ENCODE measurements around the gene CCNI2. TPM values are rescaled to one million over a fixed set of nuclear protein-coding genes. Genes with fewer than 3 reads are reported as not detected.

The CCNI2 gene, protein sequence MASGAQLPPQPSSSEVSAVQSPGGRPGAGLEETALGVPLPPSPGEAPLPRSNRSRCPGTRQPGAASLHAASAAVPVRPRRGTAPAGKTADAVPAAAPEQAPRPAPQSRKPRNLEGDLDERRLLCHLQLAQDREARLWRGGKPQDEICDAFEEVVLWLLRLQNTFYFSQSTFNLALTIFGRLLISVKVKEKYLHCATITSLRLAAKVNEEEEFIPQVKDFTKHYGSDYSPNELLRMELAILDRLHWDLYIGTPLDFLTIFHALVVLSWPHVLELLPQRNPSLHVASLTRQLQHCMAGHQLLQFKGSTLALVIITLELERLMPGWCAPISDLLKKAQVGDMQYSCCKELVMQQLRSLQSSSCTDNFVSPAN
- polyA plus RNA-seq (2013, experiment 1 of 2) = 0.17 TPM
- polyA plus RNA-seq (2013, experiment 2 of 2) = 0.14 TPM

DNA sequence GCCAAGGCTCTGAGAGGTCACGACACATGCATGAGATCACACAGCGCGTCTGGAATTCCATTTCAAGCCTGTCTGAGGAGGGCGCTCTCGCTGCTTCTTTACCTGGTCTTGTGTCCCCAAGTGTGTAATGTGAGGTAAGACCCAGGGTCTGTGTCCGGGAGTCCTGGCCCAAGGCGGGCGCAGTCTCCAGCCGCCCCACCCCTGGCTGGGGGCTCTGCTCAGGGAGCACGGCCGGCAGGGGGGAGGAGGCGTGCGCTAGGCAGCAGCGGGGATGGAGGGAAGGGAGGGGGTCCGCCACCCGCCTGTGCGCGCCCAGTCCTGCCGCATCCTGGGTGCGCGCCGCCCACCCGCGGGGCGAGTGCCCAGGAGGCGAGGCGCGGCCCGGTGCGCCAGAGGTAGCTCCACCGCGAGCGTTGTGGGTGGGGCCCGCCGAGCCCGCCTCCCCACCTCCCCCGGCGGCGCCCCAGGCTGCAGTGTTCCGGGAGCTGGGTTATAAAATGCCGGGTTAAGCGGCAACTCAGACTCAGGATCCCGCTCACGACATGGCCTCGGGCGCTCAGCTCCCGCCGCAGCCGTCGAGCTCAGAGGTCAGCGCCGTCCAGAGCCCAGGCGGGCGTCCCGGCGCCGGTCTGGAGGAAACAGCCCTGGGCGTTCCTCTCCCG is at the start of gene CCNI2:
CCNI2 (plus strand) TSS at position 473 of the 662 bp plus-strand sequence; CDS start at position 543, 70 bp downstream.
- no peak for DNase-seq (ENCODE audit: low spot score)
- no peaks in the 10 kb centered on the region for H3K36me3 ChIP-seq (replicated peaks in 1 of 2; ENCODE audit: control insufficient read depth in 2 of 2, insufficient read depth in 2 of 2, low read length in 2 of 2)
- H2BK5ac ChIP-seq (ENCODE audit: low read length) = no peak within 1 kb of the TSS
- H3K23ac ChIP-seq (ENCODE audit: low read depth, low read length, poor library complexity) = peak within 1 kb of the TSS; percentile 71
- peaks cover 14 to 47% (median 41%) of the 10 kb centered on the region in 3 experiments for H3K27me3 ChIP-seq (ENCODE audit: control insufficient read depth in 3 of 3, insufficient read depth in 3 of 3, low read depth in 1 of 3, low read length in 3 of 3)
- peak within 1 kb of the TSS; percentile 24 to 72 for H3K4me3 ChIP-seq (ENCODE audit: low read length in 2 of 2)
- no peaks in the 10 kb centered on the region for H3K79me1 ChIP-seq (ENCODE audit: low read depth, low read length)
- no peaks in the 10 kb centered on the region for H3K9me3 ChIP-seq (replicated peaks in 1 of 2; ENCODE audit: control insufficient read depth in 2 of 2, insufficient read depth in 1 of 2, low read depth in 1 of 2, low read length in 2 of 2)
- H4K8ac ChIP-seq (ENCODE audit: low read depth, low read length) = peak within 1 kb of the TSS; percentile 77
- H4K91ac ChIP-seq (ENCODE audit: low read depth, low read length, poor library complexity) = no peak within 1 kb of the TSS
- peak within 1 kb of the TSS; percentile 88 for H3K18ac ChIP-seq (ENCODE audit: low read length)
- H3K4ac ChIP-seq (ENCODE audit: low read length) = no peak within 1 kb of the TSS
- H2BK12ac ChIP-seq (ENCODE audit: low read length) = peak within 1 kb of the TSS; percentile 66
- peak within 1 kb of the TSS; percentile 90 for H2AFZ ChIP-seq (ENCODE audit: low read length)
- H2BK120ac ChIP-seq (ENCODE audit: low read depth, low read length) = peak within 1 kb of the TSS; percentile 58
- H2AK5ac ChIP-seq (ENCODE audit: low read depth, low read length) = peak within 1 kb of the TSS; percentile 71
- H3K14ac ChIP-seq (ENCODE audit: low read length) = peak within 1 kb of the TSS; percentile 94
- H3K9ac ChIP-seq (ENCODE audit: low read depth, low read length, poor library complexity) = peak within 1 kb of the TSS; percentile 63
- no peaks in the 10 kb centered on the region for H3K4me1 ChIP-seq (ENCODE audit: control insufficient read depth in 2 of 2, insufficient read depth in 1 of 2, low read depth in 1 of 2, low read length in 2 of 2)
- H3K4me2 ChIP-seq (ENCODE audit: insufficient read depth, low read length, poor library complexity, severe bottlenecking) = peak within 1 kb of the TSS; percentile 79
- no peak within 1 kb of the TSS for H3K27ac ChIP-seq (replicated peaks; ENCODE audit: low read length)
- peak within 1 kb of the TSS; percentile 51 for H2BK15ac ChIP-seq (ENCODE audit: low read length)
- WGBS, 2 donors (ENCODE audit: extremely low coverage in 2 of 2, insufficient read length in 2 of 2, insufficient replicate concordance in 1 of 2) = no CpG with 5 or more reads among the region's 59 CpGs

DNA sequence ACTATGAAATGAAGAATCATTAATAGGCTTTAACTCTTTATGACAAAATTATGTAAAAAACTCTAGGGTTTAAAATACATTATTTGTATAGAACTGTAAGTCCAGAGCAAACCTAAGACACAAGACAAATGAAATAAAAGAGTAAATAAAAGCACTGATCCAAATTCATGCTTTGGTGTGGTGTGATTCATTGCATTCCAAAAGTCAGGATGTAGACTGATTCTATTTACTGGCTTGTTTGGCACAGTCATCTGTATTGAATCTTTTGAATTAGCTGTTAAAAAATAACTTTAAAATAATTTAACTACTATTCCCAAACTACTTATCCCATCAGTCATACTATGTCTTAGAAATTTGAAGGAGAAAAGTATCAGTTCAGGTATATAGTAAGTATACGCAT is 42.4 kb upstream of the CCNI2 start:
- H2BK15ac ChIP-seq (ENCODE audit: low read length) = no peak overlapping the region
- H3K36me3 ChIP-seq (replicated peaks in 1 of 2; ENCODE audit: control insufficient read depth in 2 of 2, insufficient read depth in 2 of 2, low read length in 2 of 2) = peaks cover 9 to 36% of the 10 kb centered on the region in 2 donors
- no CpG with 5 or more reads among the region's 1 CpG for WGBS, 2 donors (ENCODE audit: extremely low coverage in 2 of 2, insufficient read length in 2 of 2, insufficient replicate concordance in 1 of 2)
- no peak overlapping the region for H3K27ac ChIP-seq (replicated peaks; ENCODE audit: low read length)
- DNase-seq (ENCODE audit: low spot score) = no peak
- H2AK5ac ChIP-seq (ENCODE audit: low read depth, low read length) = no peak overlapping the region
- no peaks in the 10 kb centered on the region for H3K79me1 ChIP-seq (ENCODE audit: low read depth, low read length)
- H2BK12ac ChIP-seq (ENCODE audit: low read length) = no peak overlapping the region
- H3K4me2 ChIP-seq (ENCODE audit: insufficient read depth, low read length, poor library complexity, severe bottlenecking) = no peak overlapping the region
- no peak overlapping the region for H3K23ac ChIP-seq (ENCODE audit: low read depth, low read length, poor library complexity)
- no peak overlapping the region for H2AFZ ChIP-seq (ENCODE audit: low read length)
- H4K8ac ChIP-seq (ENCODE audit: low read depth, low read length) = no peak overlapping the region
- H3K9me3 ChIP-seq (replicated peaks in 1 of 2; ENCODE audit: control insufficient read depth in 2 of 2, insufficient read depth in 1 of 2, low read depth in 1 of 2, low read length in 2 of 2) = no peaks in the 10 kb centered on the region
- no peak overlapping the region for H3K9ac ChIP-seq (ENCODE audit: low read depth, low read length, poor library complexity)
- H3K14ac ChIP-seq (ENCODE audit: low read length) = no peak overlapping the region
- no peaks in the 10 kb centered on the region for H3K27me3 ChIP-seq (ENCODE audit: control insufficient read depth in 3 of 3, insufficient read depth in 3 of 3, low read depth in 1 of 3, low read length in 3 of 3)
- H4K91ac ChIP-seq (ENCODE audit: low read depth, low read length, poor library complexity) = no peak overlapping the region
- H3K18ac ChIP-seq (ENCODE audit: low read length) = no peak overlapping the region
- H3K4ac ChIP-seq (ENCODE audit: low read length) = no peak overlapping the region
- H2BK5ac ChIP-seq (ENCODE audit: low read length) = no peak overlapping the region
- no peak overlapping the region for H3K4me3 ChIP-seq (ENCODE audit: low read length in 2 of 2)
- H3K4me1 ChIP-seq (ENCODE audit: control insufficient read depth in 2 of 2, insufficient read depth in 1 of 2, low read depth in 1 of 2, low read length in 2 of 2) = no peaks in the 10 kb centered on the region
- no peak overlapping the region for H2BK120ac ChIP-seq (ENCODE audit: low read depth, low read length)

DNA sequence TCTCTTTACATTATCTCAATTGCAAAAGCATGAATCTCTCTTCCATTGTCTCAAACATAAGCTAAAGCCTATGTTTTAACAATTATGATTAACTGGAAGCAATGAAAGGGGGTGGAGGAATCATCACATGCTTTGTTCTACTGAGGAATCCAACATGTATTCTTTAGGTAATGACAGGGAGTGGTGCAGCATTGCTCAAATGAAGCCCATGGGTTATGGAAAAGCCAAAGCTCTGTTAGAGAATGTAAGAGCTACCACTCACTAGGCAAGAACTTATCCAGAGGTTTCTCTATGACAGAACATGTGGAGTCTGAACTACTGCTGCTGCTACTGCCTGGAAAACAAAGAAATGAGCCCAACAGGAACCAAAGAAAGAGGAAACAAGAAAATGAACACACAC is 38.6 kb upstream of the CCNI2 start:
- H3K4ac ChIP-seq (ENCODE audit: low read length) = no peak overlapping the region
- H3K23ac ChIP-seq (ENCODE audit: low read depth, low read length, poor library complexity) = no peak overlapping the region
- peaks cover 5% of the 10 kb centered on the region in 2 donors for H3K36me3 ChIP-seq (replicated peaks in 1 of 2; ENCODE audit: control insufficient read depth in 2 of 2, insufficient read depth in 2 of 2, low read length in 2 of 2)
- no peak overlapping the region for H2AFZ ChIP-seq (ENCODE audit: low read length)
- DNase-seq (ENCODE audit: low spot score) = no peak
- H2BK5ac ChIP-seq (ENCODE audit: low read length) = no peak overlapping the region
- H4K8ac ChIP-seq (ENCODE audit: low read depth, low read length) = no peak overlapping the region
- H3K18ac ChIP-seq (ENCODE audit: low read length) = no peak overlapping the region
- H3K14ac ChIP-seq (ENCODE audit: low read length) = no peak overlapping the region
- H3K27ac ChIP-seq (replicated peaks; ENCODE audit: low read length) = no peak overlapping the region
- H3K9me3 ChIP-seq (replicated peaks in 1 of 2; ENCODE audit: control insufficient read depth in 2 of 2, insufficient read depth in 1 of 2, low read depth in 1 of 2, low read length in 2 of 2) = no peaks in the 10 kb centered on the region
- H3K9ac ChIP-seq (ENCODE audit: low read depth, low read length, poor library complexity) = no peak overlapping the region
- H2AK5ac ChIP-seq (ENCODE audit: low read depth, low read length) = no peak overlapping the region
- no peak overlapping the region for H3K4me3 ChIP-seq (ENCODE audit: low read length in 2 of 2)
- H2BK12ac ChIP-seq (ENCODE audit: low read length) = no peak overlapping the region
- no peaks in the 10 kb centered on the region for H3K79me1 ChIP-seq (ENCODE audit: low read depth, low read length)
- H2BK120ac ChIP-seq (ENCODE audit: low read depth, low read length) = no peak overlapping the region
- H3K4me1 ChIP-seq (ENCODE audit: control insufficient read depth in 2 of 2, insufficient read depth in 1 of 2, low read depth in 1 of 2, low read length in 2 of 2) = no peaks in the 10 kb centered on the region
- no peak overlapping the region for H2BK15ac ChIP-seq (ENCODE audit: low read length)
- no peak overlapping the region for H3K4me2 ChIP-seq (ENCODE audit: insufficient read depth, low read length, poor library complexity, severe bottlenecking)
- no peaks in the 10 kb centered on the region for H3K27me3 ChIP-seq (ENCODE audit: control insufficient read depth in 3 of 3, insufficient read depth in 3 of 3, low read depth in 1 of 3, low read length in 3 of 3)
- H4K91ac ChIP-seq (ENCODE audit: low read depth, low read length, poor library complexity) = no peak overlapping the region
